ENCODE data around the gene LYSMD1. TPM values are rescaled to one million over a fixed set of nuclear protein-coding genes. Genes with fewer than 3 reads are reported as not detected.

Gene LYSMD1
- total RNA-seq, 1 donor from 2014 or later = 12.0 TPM

DNA sequence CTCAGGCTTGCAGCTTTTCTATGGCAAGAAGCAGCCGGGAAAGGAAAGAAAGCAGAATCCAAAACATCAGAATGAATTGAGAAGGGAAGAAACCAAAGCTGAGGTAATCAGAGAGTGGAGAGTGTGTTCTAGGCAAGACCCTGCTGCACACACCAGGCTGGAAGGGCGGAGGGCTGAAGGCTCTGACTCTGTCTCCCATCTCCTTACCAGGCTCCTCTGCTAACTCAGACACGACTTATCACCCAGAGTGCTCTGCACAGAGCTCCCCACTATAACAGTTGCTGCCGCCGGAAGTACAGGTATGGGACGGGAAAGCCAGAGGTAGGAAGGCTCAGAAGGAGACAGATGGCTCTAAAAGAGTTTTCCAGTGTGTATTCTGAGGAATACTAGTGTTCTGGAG lies 1.4 kb upstream of the LYSMD1 start:
- H3K4me3 ChIP-seq = peak overlapping the region; percentile 86
- intact Hi-C loops (cut with micrococcal nuclease) = no loop called here

DNA sequence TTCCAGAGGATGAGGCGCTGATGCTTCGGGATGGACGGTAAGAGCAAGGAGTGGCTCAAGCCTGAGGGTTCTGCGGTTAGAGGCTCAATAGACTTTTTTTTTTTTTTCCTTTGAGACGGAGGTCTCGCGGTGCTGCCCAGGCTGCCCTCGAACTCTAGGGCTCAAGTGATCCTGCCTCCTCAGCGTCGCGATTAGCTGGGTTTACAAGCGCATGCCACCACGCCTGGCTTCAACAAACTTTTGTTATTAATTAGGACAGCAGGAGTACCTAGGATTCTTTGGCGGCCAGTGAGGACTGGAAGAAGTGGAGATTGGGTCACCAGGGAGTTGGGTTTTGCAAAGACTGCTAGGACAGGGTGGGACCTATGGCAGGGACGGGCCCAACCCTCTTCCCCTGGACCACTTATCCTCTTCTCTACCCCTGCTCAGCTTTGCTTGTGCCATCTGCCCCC lies 829 bp upstream of the LYSMD1 start:
- Histone ChIP-seq H3K27ac (replicated peaks) (peak overlapping the region; percentile 91), H3K4me1 (peaks cover 47% of the 10 kb centered on the region), H3K9me3 (replicated peaks) (no peaks in the 10 kb centered on the region), H3K4me3 (peak overlapping the region; percentile 86), H3K36me3 (peaks cover 45% of the 10 kb centered on the region), H3K27me3 (ENCODE audit: low read depth) (no peaks in the 10 kb centered on the region)
- DNase-seq = no peak
- TF ChIP-seq, protein P1, sequence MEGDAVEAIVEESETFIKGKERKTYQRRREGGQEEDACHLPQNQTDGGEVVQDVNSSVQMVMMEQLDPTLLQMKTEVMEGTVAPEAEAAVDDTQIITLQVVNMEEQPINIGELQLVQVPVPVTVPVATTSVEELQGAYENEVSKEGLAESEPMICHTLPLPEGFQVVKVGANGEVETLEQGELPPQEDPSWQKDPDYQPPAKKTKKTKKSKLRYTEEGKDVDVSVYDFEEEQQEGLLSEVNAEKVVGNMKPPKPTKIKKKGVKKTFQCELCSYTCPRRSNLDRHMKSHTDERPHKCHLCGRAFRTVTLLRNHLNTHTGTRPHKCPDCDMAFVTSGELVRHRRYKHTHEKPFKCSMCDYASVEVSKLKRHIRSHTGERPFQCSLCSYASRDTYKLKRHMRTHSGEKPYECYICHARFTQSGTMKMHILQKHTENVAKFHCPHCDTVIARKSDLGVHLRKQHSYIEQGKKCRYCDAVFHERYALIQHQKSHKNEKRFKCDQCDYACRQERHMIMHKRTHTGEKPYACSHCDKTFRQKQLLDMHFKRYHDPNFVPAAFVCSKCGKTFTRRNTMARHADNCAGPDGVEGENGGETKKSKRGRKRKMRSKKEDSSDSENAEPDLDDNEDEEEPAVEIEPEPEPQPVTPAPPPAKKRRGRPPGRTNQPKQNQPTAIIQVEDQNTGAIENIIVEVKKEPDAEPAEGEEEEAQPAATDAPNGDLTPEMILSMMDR (IDR thresholded peaks at IDR 0.05; ENCODE audit: borderline replicate concordance) = no peak
- intact Hi-C loops (cut with micrococcal nuclease) = no loop called here

More for the DNA sequence above, 1.4 kb upstream of the LYSMD1 start:
- H3K27ac ChIP-seq (replicated peaks) = no peak overlapping the region
- H3K9me3 ChIP-seq (replicated peaks) = no peaks in the 10 kb centered on the region
- TF ChIP-seq, protein P1 (IDR thresholded peaks at IDR 0.05; ENCODE audit: borderline replicate concordance) = no peak
- H3K36me3 ChIP-seq = peaks cover 39% of the 10 kb centered on the region
- DNase-seq = no peak
- H3K27me3 ChIP-seq (ENCODE audit: low read depth) = no peaks in the 10 kb centered on the region
- peaks cover 47% of the 10 kb centered on the region for H3K4me1 ChIP-seq

DNA sequence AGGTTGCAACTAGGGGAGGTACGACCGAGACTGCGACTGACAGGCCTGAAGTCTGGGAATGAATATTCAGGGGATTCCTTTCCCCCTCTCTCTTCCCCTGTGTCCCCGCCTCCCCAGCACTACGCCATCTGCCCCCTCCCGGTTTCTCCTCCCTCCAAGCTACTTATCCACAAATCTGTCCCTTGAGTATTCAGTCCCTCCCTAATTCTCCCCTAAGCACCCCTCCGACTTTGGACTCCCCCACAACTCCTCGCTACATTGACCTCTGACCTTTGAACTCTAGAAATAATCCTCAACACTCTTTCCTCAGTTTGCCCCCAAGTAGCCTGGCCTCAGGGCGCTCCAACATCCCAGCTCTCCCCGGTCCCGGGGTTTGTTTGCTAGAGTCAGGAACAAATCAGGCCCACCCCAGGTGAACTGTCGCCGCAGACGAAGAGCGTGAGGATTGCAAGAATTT lies 393 bp downstream of the LYSMD1 start:
- Histone ChIP-seq H3K36me3 (peaks cover 47% of the 10 kb centered on the region), H3K4me1 (peaks cover 53% of the 10 kb centered on the region), H3K27me3 (ENCODE audit: low read depth) (no peaks in the 10 kb centered on the region), H3K9me3 (replicated peaks) (no peaks in the 10 kb centered on the region), H3K27ac (replicated peaks) (peak overlapping the region; percentile 91), H3K4me3 (peak overlapping the region; percentile 86)
- intact Hi-C loops (cut with micrococcal nuclease) = no loop called here
- TF ChIP-seq, protein P1 (IDR thresholded peaks at IDR 0.05; ENCODE audit: borderline replicate concordance) = no peak
- DNase-seq = peak; percentile 57

DNA sequence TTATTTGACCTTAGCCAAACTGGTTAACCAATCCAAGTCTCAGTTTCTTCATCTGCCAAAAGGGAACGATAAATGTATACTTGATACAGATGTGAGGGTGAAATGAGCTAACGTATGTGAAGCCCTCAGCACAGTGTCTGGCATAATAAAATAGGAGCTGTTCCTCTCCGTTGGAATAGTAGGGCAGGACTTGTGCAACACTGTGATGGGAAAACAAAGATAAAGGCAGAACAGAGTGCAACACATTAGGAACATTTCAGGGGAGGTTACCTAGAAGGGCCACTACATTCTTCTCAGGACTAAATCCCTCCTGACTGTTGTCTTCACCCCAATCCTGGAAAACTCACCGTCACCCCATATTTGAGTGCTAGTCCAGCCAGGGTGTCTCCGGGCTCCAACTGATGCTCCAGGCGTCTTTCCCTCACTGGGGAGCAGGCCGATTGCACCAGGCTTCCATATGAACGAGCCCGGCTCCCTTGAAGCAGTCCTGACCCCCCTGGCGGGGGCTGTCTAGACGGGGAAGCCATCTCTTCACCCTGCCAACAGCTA lies 896 bp downstream of the LYSMD1 start:
- no peaks in the 10 kb centered on the region for H3K9me3 ChIP-seq (replicated peaks)
- H3K27ac ChIP-seq (replicated peaks) = peak overlapping the region; percentile 91
- H3K27me3 ChIP-seq (ENCODE audit: low read depth) = no peaks in the 10 kb centered on the region
- peak overlapping the region; percentile 86 for H3K4me3 ChIP-seq
- DNase-seq = no peak
- TF ChIP-seq, protein P1 (IDR thresholded peaks at IDR 0.05; ENCODE audit: borderline replicate concordance) = no peak
- peaks cover 47% of the 10 kb centered on the region for H3K36me3 ChIP-seq
- peaks cover 54% of the 10 kb centered on the region for H3K4me1 ChIP-seq
- intact Hi-C loops (cut with micrococcal nuclease) = no loop called here

DNA sequence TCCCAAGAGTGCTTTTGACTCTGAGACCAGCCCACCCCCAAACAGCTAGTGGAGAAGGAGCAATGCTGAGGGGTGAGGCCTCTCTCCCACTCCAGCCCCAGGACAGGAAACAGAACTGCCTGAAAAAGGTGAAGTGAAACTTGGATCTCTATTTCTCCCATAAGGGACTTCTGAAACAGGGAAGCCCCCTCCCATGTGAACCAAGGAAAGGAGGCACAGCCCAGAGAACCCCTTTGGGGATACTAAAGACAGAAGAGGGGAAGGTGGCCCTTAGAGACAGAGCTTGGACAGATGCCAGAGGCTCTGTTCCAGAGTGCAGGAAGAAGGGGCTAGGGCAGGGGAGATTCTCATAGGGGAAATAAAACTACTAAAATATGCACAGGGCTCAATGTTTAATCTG lies 6.3 kb downstream of the LYSMD1 start:
- peaks cover 47% of the 10 kb centered on the region for H3K36me3 ChIP-seq
- DNase-seq = no peak
- H3K4me3 ChIP-seq = no peak overlapping the region
- intact Hi-C loops (cut with micrococcal nuclease) = loop anchor here (5.0 kb wide), 1 partner anchor 62 kb away; no protein-coding TSS in a partner anchor
- H3K27ac ChIP-seq (replicated peaks) = peak overlapping the region; percentile 4
- H3K4me1 ChIP-seq = peaks cover 33% of the 10 kb centered on the region
- TF ChIP-seq, protein P1 (IDR thresholded peaks at IDR 0.05; ENCODE audit: borderline replicate concordance) = no peak
- no peaks in the 10 kb centered on the region for H3K27me3 ChIP-seq (ENCODE audit: low read depth)
- no peaks in the 10 kb centered on the region for H3K9me3 ChIP-seq (replicated peaks)

All from left ventricle myocardium inferior (tissue), 1 donor.